HepG2 (cell line): ENCODE results near the gene MXD3. TPM values are rescaled to one million over a fixed set of nuclear protein-coding genes. Genes with fewer than 3 reads are reported as not detected.

Experiments
- ATAC-seq: fragments of 200-7000 bp; cut with Tn5 transposase; 3 replicates; pipeline ENCODE4 v1.9.1; 2020; ENCODE audit warnings: mild to moderate bottlenecking, moderate library complexity
- BruUV-seq: library from RNA; stranded (reverse); fragments of 400-500 nt; replicated peaks from 2 replicates; lab custom pipeline; 2021; lab: Mats Ljungman, UMichigan
- CTCF ChIA-PET: fragments of 300-600 bp; formaldehyde crosslinking; extraction: SDS; loops from one replicate; lab custom pipeline; 2021; ENCODE audit warnings: low total read pairs, inconsistent platforms, low intra/inter-chr PET ratio; lab: Yijun Ruan, JAX
- POLR2A ChIA-PET: fragments of 350-600 bp; sonication (Branson Sonifier 250); formaldehyde crosslinking; loops from one replicate; lab custom pipeline; 2020; ENCODE audit warnings: antibody characterized with exemption, inconsistent platforms; lab: Yijun Ruan, JAX
- DNase-seq: peaks from one replicate; pipeline ENCODE4 v3.0.0-alpha.2; 2015; ENCODE audit warnings: low spot score
- FAIRE-seq: peaks from 3 replicates; lab custom pipeline; 2011; peaks lifted over from hg19 to GRCh38; lab: Jason Lieb, UNC
- H2AFZ ChIP-seq: one replicate; pipeline ENCODE4 v1.6.1; 2011; ENCODE audit warnings: low read length, inconsistent platforms
- H3K27ac ChIP-seq: fragments of 300-600 bp; 3 replicates; pipeline ENCODE4 v1.8.0; 2011; ENCODE audit warnings: mixed run types, mild to moderate bottlenecking, mixed read lengths, low read length, inconsistent platforms; ENCODE audit not compliant: insufficient read depth; ENCODE audit errors: extremely low read length
- H3K27me3 ChIP-seq, 2 experiments: fragments of 200-600 bp in 1 of 2; 2 replicates in 1 of 2; 3 replicates in 1 of 2; pipeline versions ENCODE4 v1.6.0 to v1.8.0; 2011; ENCODE audit warnings: low read length in 2 of 2, mild to moderate bottlenecking in 2 of 2, moderate library complexity in 2 of 2, inconsistent platforms in 1 of 2; ENCODE audit not compliant: insufficient read depth in 2 of 2, control insufficient read depth in 1 of 2
- H3K36me3 ChIP-seq, 2 experiments: fragments of 200-600 bp in 1 of 2; replicated peaks in 1 of 2; 2 replicates in 1 of 2; 3 replicates in 1 of 2; pipeline versions ENCODE4 v1.5.1 to v1.8.0; 2011; ENCODE audit warnings: low read length in 2 of 2, inconsistent platforms in 1 of 2; ENCODE audit not compliant: insufficient read depth in 2 of 2, control insufficient read depth in 1 of 2
- H3K4me1 ChIP-seq: 2 replicates; pipeline ENCODE4 v1.5.1; 2012; ENCODE audit warnings: low read length, inconsistent platforms; ENCODE audit not compliant: insufficient read depth
- H3K4me2 ChIP-seq: 2 replicates; pipeline ENCODE4 v1.6.0; 2011; ENCODE audit warnings: low read depth, low read length, inconsistent platforms
- H3K4me3 ChIP-seq, 3 experiments: fragments of 200-600 bp in 1 of 3; sonication (generic), shearing (Covaris generic) in 1 of 3; replicated peaks in 1 of 3; 2 replicates each; pipeline ENCODE4 v1.5.1; 2011 to 2016; ENCODE audit warnings: low read length in 3 of 3, inconsistent platforms in 2 of 3, low read depth in 2 of 3, mild to moderate bottlenecking in 2 of 3, control low read depth in 1 of 3, mixed read lengths in 1 of 3; ENCODE audit not compliant: insufficient read depth in 1 of 3
- H3K79me2 ChIP-seq: one replicate; pipeline ENCODE4 v1.6.1; 2011; ENCODE audit warnings: low read length, inconsistent platforms; ENCODE audit not compliant: insufficient read depth
- H3K9ac ChIP-seq: 2 replicates; pipeline ENCODE4 v1.6.0; 2011; ENCODE audit warnings: mild to moderate bottlenecking, low read depth, low read length, inconsistent platforms; ENCODE audit not compliant: insufficient read depth
- H3K9me3 ChIP-seq: 2 replicates; pipeline ENCODE4 v1.5.1; 2012; ENCODE audit warnings: mild to moderate bottlenecking, low read length
- H4K20me1 ChIP-seq: 2 replicates; pipeline ENCODE4 v1.6.0; 2011; ENCODE audit warnings: inconsistent platforms, mild to moderate bottlenecking, low read length, moderate library complexity; ENCODE audit not compliant: insufficient read depth
- MAFG ChIP-seq: sonication (generic); formaldehyde crosslinking; IDR thresholded peaks from 2 replicates; pipeline ENCODE4 v1.5.1; 2020; ENCODE audit warnings: mild to moderate bottlenecking, missing genetic modification reagents
- NCOA5 ChIP-seq: sonication (generic); formaldehyde crosslinking; IDR thresholded peaks from 2 replicates; pipeline ENCODE4 v1.4.0; 2020; ENCODE audit warnings: missing genetic modification reagents
- PRDM15 ChIP-seq: sonication (generic); formaldehyde crosslinking; IDR thresholded peaks from 2 replicates; pipeline ENCODE4 v1.4.0; 2020; ENCODE audit warnings: missing genetic modification reagents
- SALL2 ChIP-seq: sonication (generic); formaldehyde crosslinking; IDR thresholded peaks from 2 replicates; pipeline ENCODE4 v1.8.1; 2023; ENCODE audit warnings: mild to moderate bottlenecking, missing genetic modification reagents, inconsistent platforms
- U2AF1 ChIP-seq: fragments of 200-400 bp; formaldehyde crosslinking; optimal IDR thresholded peaks from 2 replicates; pipeline ENCODE3; 2017; ENCODE audit warnings: mild to moderate bottlenecking, low read depth, low read length
- YEATS2 ChIP-seq: sonication (generic); formaldehyde crosslinking; IDR thresholded peaks from 2 replicates; pipeline ENCODE4 v1.4.0; 2020; ENCODE audit warnings: missing genetic modification reagents, borderline replicate concordance
- ZNF451 ChIP-seq: sonication (generic); formaldehyde crosslinking; IDR thresholded peaks from 2 replicates; pipeline ENCODE4 v1.5.0; 2020; ENCODE audit warnings: mild to moderate bottlenecking, missing genetic modification reagents
- ZNF644 ChIP-seq: IDR thresholded peaks from 2 replicates; pipeline ENCODE4 v1.6.1; 2016; ENCODE audit warnings: low read depth
- WGBS: methylation state at CpG from one replicate; pipeline ENCODE4 v1.1.6; 2017; ENCODE audit warnings: low lambda C conversion rate; 5-methylcytosine and 5-hydroxymethylcytosine counted together
- in situ Hi-C: cut with HindIII; loops from 2 replicates; pipeline ENCODE4 v1.10.0; 2017; ENCODE audit warnings: low pct_unique_long_range_greater_than_20kb; ENCODE audit not compliant: extremely low pct_ligation_motif_present
- intact Hi-C: fragments of 100-400 bp; cut with micrococcal nuclease; formaldehyde crosslinking; loops from one replicate; pipeline ENCODE4 v1.10.0; 2022; ENCODE audit not compliant: unreplicated experiment
- polyA plus RNA-seq, 8 experiments: library from polyadenylated mRNA; depleted of rRNA in 3 of 8; stranded (reverse) in 7 of 8; unstranded in 1 of 8; fragments of >200 nt; fragmentation: Illumina TruSeq in 4 of 8; extraction: Trizol in 4 of 8; gene quantifications; 2 replicates each; pipeline versions ENCODE4 v1.2.1 to v1.2.3, GENCODE V29; 2011 to 2016; ENCODE audit warnings: low read depth in 4 of 8, missing spikeins in 1 of 8, mixed read lengths in 1 of 8; ENCODE audit not compliant: insufficient read depth in 1 of 8
- total RNA-seq, 5 experiments: library from RNA; depleted of rRNA; stranded (reverse); fragments of >200 nt; fragmentation: Illumina TruSeq; extraction: Trizol; gene quantifications; 2 replicates each; pipeline ENCODE4 v1.2.3, GENCODE V29; 2016; ENCODE audit warnings: low read depth in 1 of 5

The MXD3 gene
- total and polyA plus RNA-seq, 2 of the 13 experiments (the other 11 are each of a cell fraction or from before 2014, with no cell fraction given) = 10.5 to 12.8 TPM

GRCh38 chr5:177301503-177302165 lies 10.1 kb downstream of the MXD3 start:
- Histone ChIP-seq H3K9ac (no peak overlapping the region), H3K9me3 (no peaks in the 10 kb centered on the region), H3K4me3 (no peak overlapping the region), H3K4me1 (peaks cover 30% of the 10 kb centered on the region), H2AFZ (no peak overlapping the region)
- in situ Hi-C loops = loop anchor here (5.0 kb wide), 1 partner anchor 189 kb away; no protein-coding TSS in a partner anchor
- POLR2A ChIA-PET = interaction anchor here (0.7 kb wide), 1 partner anchor 196 kb away, joined by 3 read pairs; no protein-coding TSS in a partner anchor
- BruUV-seq = no TSS peak
- no peak for TF ChIP-seq PRDM15 (CRISPR knock-in tag)
- no peak for TF ChIP-seq ZNF451 (CRISPR knock-in tag)
- no peak for TF ChIP-seq YEATS2
- TF ChIP-seq MAFG = no peak
- no peak for TF ChIP-seq ZNF644 (CRISPR knock-in tag)
- TF ChIP-seq NCOA5 (CRISPR knock-in tag) = no peak
- no peak for TF ChIP-seq SALL2 (CRISPR knock-in tag)
- TF ChIP-seq U2AF1 = no peak
- TF ChIP-seq, all 625 proteins: peak for 0
- FAIRE-seq = no peak
- Histone ChIP-seq H3K79me2 (peaks cover 31% of the 10 kb centered on the region), H4K20me1 (peaks cover 19% of the 10 kb centered on the region), H3K27me3 (no peaks in the 10 kb centered on the region; a peak in 1 of 5 replicates), H3K36me3 (peaks cover 4 to 25% of the 10 kb centered on the region in 2 experiments), H3K27ac (no peak overlapping the region), H3K4me2 (peak overlapping the region; percentile 93)
- DNase-seq = no peak
- CTCF ChIA-PET = no interaction called here
- 96% methylated on average over 4 of the region's 7 CpGs for WGBS
- intact Hi-C loops = loop anchor here (2.0 kb wide), 1 partner anchor 187 kb away; no protein-coding TSS in a partner anchor
- no peak for ATAC-seq
